Transverse colon (tissue), 4 donors: Measurements from ENCODE around the gene IRF2BP1. TPM values are rescaled to one million over a fixed set of nuclear protein-coding genes. Genes with fewer than 3 reads are reported as not detected.
"Not testable (repeated sequence)": the region's sequence is repeated elsewhere in the genome, so short reads cannot be mapped to it uniquely, and the experiment has no call there.

Experiments
- DNase-seq: peaks from one replicate; pipeline ENCODE4 v3.0.0-alpha.2; 2019
- H3K27ac ChIP-seq, 4 donors: fragments of 200-600 bp; sonication (generic); 2 replicates each; pipeline ENCODE4 v1.5.1; 2016 to 2018; ENCODE audit warnings: inconsistent platforms in 4 of 4
- H3K27me3 ChIP-seq: fragments of 200-600 bp; sonication (generic); 2 replicates; pipeline ENCODE4 v1.5.1; 2017; ENCODE audit warnings: inconsistent platforms
- H3K36me3 ChIP-seq, 4 donors: fragments of 200-600 bp; sonication (generic); 2 replicates each; pipeline ENCODE4 v1.5.1; 2017 to 2019; ENCODE audit warnings: inconsistent platforms in 4 of 4
- H3K4me1 ChIP-seq, 4 donors: fragments of 200-600 bp; sonication (generic); 2 replicates each; pipeline ENCODE4 v1.5.1; 2017 to 2020; ENCODE audit warnings: inconsistent platforms in 4 of 4
- H3K4me3 ChIP-seq, 4 donors: fragments of 200-600 bp; sonication (generic); 1 replicate in 1 of 4; 2 replicates in 3 of 4; pipeline versions ENCODE4 v1.5.1 to v1.6.1; 2017 to 2019; ENCODE audit warnings: inconsistent platforms in 4 of 4
- H3K9me3 ChIP-seq, 2 donors: fragments of 200-600 bp; sonication (generic); 2 replicates each; pipeline ENCODE4 v1.5.1; 2017 to 2019; ENCODE audit warnings: inconsistent platforms in 2 of 2
- CTCF ChIP-seq, 5 experiments: fragments of 200-600 bp in 3 of 5; fragments of 450-650 bp in 2 of 5; sonication (generic) in 3 of 5; IDR thresholded peaks; 1 replicate in 2 of 5; 2 replicates in 3 of 5; pipeline ENCODE4 v1.5.1; 2016 to 2017; ENCODE audit warnings: antibody characterized with exemption in 5 of 5, inconsistent platforms in 3 of 5, mild to moderate bottlenecking in 2 of 5, moderate library complexity in 1 of 5
- EP300 ChIP-seq: sonication (generic); formaldehyde crosslinking; IDR thresholded peaks from one replicate; pipeline ENCODE4 v1.6.1; 2017; ENCODE audit warnings: antibody characterized with exemption, low read depth
- POLR2A ChIP-seq: fragments of 450-650 bp; IDR thresholded peaks from one replicate; pipeline ENCODE4 v1.6.1; 2016; ENCODE audit warnings: antibody characterized with exemption, mild to moderate bottlenecking, moderate library complexity
- POLR2AphosphoS5 ChIP-seq, 3 donors: sonication (generic); formaldehyde crosslinking; IDR thresholded peaks; one replicate each; pipeline ENCODE4 v1.6.1; 2016; ENCODE audit warnings: antibody characterized with exemption in 3 of 3
- WGBS, 2 donors: methylation state at CpG; one replicate each; pipeline ENCODE4 v1.1.5; 2018; ENCODE audit warnings: low coverage in 1 of 2; 5-methylcytosine and 5-hydroxymethylcytosine counted together
- in situ Hi-C, 4 donors: fragments of 200-750 bp; cut with MboI; loops; one replicate each; pipeline versions ENCODE4 v1.15.0 to v1.15.1; 2017; ENCODE audit warnings: low sequenced_read_pairs in 3 of 4, low pct_ligation_motif_present in 1 of 4, low pct_unique_long_range_greater_than_20kb in 1 of 4
- intact Hi-C: fragments of 100-400 bp; cut with DNase I; formaldehyde crosslinking; loops from one replicate; pipeline ENCODE4 v1.15.1; 2023; ENCODE audit warnings: low total_unique reads
- total RNA-seq, 4 donors: library from RNA; depleted of rRNA; stranded (reverse); fragments of >200 nt; gene quantifications; one replicate each; pipeline ENCODE4 v1.1.0, GENCODE V29; 2016

Gene IRF2BP1
- total RNA-seq, 4 donors from 2014 or later: 24.9 to 34.1 (median 29.5) TPM

- Histone ChIP-seq H3K27me3 (no peaks in the 10 kb centered on the region), H3K27ac (no peak overlapping the region), H3K4me3 (no peak overlapping the region), H3K9me3 (no peaks in the 10 kb centered on the region), H3K4me1 (peaks cover 8 to 22% (median 15%) of the 10 kb centered on the region in 4 donors), H3K36me3 (peaks cover 0 to 9% (median 0%) of the 10 kb centered on the region in 4 donors)
- in situ Hi-C loops: no loop called here
- TF ChIP-seq EP300: no peak
- no peak for TF ChIP-seq CTCF (IDR thresholded peaks at IDR 0.05)
- TF ChIP-seq POLR2AphosphoS5 (IDR thresholded peaks at IDR 0.05): no peak
- no peak for TF ChIP-seq POLR2A
- intact Hi-C loops: no loop called here
- no peak for DNase-seq
- WGBS, 2 donors: 88% methylated on average over 8 of the region's 8 CpGs; no CpG with 5 or more reads in 1 of the 2 donors
Measured at GRCh38 chr19:45897261-45897812, 11.4 kb upstream of the IRF2BP1 start.

- 95% methylated on average over 12 of the region's 12 CpGs; no CpG with 5 or more reads in 1 of the 2 donors for WGBS, 2 donors
- in situ Hi-C loops, H3K36me3 ChIP-seq, H3K27me3 ChIP-seq, H3K27ac ChIP-seq, intact Hi-C loops, H3K9me3 ChIP-seq, H3K4me3 ChIP-seq, DNase-seq: not testable (repeated sequence)
- H3K4me1 ChIP-seq: peaks cover 6 to 11% (median 7%) of the 10 kb centered on the region in 4 donors
Measured at GRCh38 chr19:45895983-45896599, 10.2 kb upstream of the IRF2BP1 start.

GRCh38 chr19:45895519-45895972, 9.6 kb upstream of the IRF2BP1 start:
- H3K4me3 ChIP-seq: no peak overlapping the region
- H3K27ac ChIP-seq: no peak overlapping the region
- DNase-seq: no peak
- H3K36me3 ChIP-seq: peaks cover 0 to 9% (median 0%) of the 10 kb centered on the region in 4 donors
- H3K4me1 ChIP-seq: peaks cover under 1 to 6% (median 1%) of the 10 kb centered on the region in 4 donors
- no peaks in the 10 kb centered on the region for H3K9me3 ChIP-seq
- H3K27me3 ChIP-seq: no peaks in the 10 kb centered on the region
- intact Hi-C loops: no loop called here
- in situ Hi-C loops: no loop called here
- TF ChIP-seq CTCF (IDR thresholded peaks at IDR 0.05) (no peak), EP300 (no peak), POLR2A (no peak), POLR2AphosphoS5 (IDR thresholded peaks at IDR 0.05) (no peak)
- 80 to 87% methylated on average over 3 to 9 of the region's 9 CpGs for WGBS, 2 donors

GRCh38 chr19:45890877-45891276, 4.9 kb upstream of the IRF2BP1 start:
- H3K4me1 ChIP-seq: peaks cover 0 to 6% (median 2%) of the 10 kb centered on the region in 4 donors
- intact Hi-C loops (no loop called here), in situ Hi-C loops (no loop called here)
- H3K36me3 ChIP-seq: no peaks in the 10 kb centered on the region
- 94% methylated on average over 6 of the region's 17 CpGs; no CpG with 5 or more reads in 1 of the 2 donors for WGBS, 2 donors
- no peak overlapping the region for H3K4me3 ChIP-seq
- H3K27ac ChIP-seq: no peak overlapping the region
- TF ChIP-seq CTCF (IDR thresholded peaks at IDR 0.05) (no peak), POLR2A (no peak), POLR2AphosphoS5 (IDR thresholded peaks at IDR 0.05) (no peak), EP300 (no peak)
- no peaks in the 10 kb centered on the region for H3K9me3 ChIP-seq
- no peaks in the 10 kb centered on the region for H3K27me3 ChIP-seq
- DNase-seq: no peak
